ENCODE measurements around the gene GATA1.

DNA sequence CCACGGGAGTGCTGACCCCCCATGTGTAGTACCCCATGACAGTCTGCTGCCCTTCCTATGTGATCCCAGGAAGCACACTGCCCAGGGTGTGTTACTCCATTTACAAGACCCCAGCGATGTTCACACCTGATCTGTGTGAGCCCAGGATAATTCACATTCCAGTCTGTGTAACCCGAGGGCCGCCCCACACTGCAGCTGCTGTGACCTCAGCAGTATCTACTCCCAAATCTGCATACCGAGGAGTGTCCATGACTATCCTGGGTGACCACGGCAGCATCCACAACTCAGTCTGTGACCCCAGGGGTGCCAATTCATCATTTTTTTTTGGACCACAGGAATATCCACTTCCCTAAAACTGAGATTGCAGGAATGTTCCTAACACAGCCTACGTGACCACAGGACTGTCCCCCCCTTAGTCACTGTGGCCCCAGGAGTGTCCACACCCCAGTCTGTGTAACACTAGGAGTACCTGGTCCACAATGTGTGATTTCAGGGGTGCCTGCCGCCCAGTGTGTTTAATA lies 32.6 kb upstream of the GATA1 start:
- TF ChIP-seq POLR2A (IDR thresholded peaks at IDR 0.05), result no peak
- TF ChIP-seq, protein P1, sequence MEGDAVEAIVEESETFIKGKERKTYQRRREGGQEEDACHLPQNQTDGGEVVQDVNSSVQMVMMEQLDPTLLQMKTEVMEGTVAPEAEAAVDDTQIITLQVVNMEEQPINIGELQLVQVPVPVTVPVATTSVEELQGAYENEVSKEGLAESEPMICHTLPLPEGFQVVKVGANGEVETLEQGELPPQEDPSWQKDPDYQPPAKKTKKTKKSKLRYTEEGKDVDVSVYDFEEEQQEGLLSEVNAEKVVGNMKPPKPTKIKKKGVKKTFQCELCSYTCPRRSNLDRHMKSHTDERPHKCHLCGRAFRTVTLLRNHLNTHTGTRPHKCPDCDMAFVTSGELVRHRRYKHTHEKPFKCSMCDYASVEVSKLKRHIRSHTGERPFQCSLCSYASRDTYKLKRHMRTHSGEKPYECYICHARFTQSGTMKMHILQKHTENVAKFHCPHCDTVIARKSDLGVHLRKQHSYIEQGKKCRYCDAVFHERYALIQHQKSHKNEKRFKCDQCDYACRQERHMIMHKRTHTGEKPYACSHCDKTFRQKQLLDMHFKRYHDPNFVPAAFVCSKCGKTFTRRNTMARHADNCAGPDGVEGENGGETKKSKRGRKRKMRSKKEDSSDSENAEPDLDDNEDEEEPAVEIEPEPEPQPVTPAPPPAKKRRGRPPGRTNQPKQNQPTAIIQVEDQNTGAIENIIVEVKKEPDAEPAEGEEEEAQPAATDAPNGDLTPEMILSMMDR (IDR thresholded peaks at IDR 0.05 in 8 of 11, conservative IDR thresholded peaks at IDR 0.05 in 3 of 11), result no peak

All from spleen (tissue), 7 donors.